Fibroblast of mammary gland (primary cell): ENCODE data around the gene RARRES2.
A peak's percentile ranks its signal among the peaks of the same experiment; 100 is the strongest.

ENCODE experiments used
- DNase-seq: peaks from one replicate; pipeline ENCODE4 v3.0.0-alpha.2; 2010; ENCODE audit warnings: low read depth
- H3K4me3 ChIP-seq: 2 replicates; pipeline ENCODE4 v1.5.1; 2011; ENCODE audit warnings: low read depth, mild to moderate bottlenecking, low read length, moderate library complexity; ENCODE audit not compliant: control insufficient read depth
- TF ChIP-seq, protein P1 (sequence below): conservative IDR thresholded peaks from 2 replicates; pipeline ENCODE4 v1.5.1; 2011; ENCODE audit warnings: low read depth, low read length, inconsistent platforms; ENCODE audit not compliant: control insufficient read depth, insufficient read depth

The RARRES2 gene

DNA sequence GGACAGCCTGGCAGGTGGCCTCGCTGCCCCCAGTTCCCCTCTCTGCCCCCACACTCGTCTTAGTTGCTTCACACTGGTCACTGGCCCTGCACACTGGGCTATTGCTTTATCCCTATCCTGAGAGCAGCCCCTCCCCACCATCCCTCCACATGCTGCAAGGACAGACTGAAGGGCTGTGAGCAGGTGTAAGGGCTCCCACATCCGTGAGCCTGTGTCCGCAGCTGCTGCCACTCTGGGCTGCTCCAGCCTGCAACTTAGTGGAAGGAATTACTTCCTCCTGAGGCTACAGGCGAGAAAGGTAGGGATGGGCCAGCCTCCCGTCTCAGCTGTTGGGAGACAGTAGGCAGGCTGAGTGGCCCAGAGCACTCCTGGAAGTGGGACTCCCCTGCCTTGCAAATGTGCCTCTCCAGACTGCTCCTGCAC, 3.8 kb downstream of the RARRES2 start:
- TF ChIP-seq, protein P1, sequence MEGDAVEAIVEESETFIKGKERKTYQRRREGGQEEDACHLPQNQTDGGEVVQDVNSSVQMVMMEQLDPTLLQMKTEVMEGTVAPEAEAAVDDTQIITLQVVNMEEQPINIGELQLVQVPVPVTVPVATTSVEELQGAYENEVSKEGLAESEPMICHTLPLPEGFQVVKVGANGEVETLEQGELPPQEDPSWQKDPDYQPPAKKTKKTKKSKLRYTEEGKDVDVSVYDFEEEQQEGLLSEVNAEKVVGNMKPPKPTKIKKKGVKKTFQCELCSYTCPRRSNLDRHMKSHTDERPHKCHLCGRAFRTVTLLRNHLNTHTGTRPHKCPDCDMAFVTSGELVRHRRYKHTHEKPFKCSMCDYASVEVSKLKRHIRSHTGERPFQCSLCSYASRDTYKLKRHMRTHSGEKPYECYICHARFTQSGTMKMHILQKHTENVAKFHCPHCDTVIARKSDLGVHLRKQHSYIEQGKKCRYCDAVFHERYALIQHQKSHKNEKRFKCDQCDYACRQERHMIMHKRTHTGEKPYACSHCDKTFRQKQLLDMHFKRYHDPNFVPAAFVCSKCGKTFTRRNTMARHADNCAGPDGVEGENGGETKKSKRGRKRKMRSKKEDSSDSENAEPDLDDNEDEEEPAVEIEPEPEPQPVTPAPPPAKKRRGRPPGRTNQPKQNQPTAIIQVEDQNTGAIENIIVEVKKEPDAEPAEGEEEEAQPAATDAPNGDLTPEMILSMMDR = no peak
- DNase-seq = no peak
- no peak overlapping the region for H3K4me3 ChIP-seq

DNA sequence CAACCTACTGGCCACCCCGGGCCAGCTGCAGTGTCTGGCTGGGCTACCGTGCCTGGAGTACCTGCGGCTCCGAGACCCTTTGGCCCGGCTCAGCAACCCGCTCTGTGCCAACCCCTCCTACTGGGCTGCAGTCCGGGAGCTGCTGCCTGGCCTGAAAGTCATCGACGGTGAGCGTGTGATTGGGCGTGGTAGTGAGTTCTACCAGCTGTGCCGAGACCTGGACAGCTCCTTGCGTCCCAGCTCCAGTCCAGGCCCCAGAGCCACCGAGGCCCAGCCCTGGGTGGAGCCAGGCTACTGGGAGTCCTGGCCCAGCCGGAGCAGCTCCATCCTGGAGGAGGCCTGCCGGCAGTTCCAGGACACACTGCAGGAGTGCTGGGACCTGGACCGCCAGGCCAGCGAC, 4.2 kb downstream of the RARRES2 start:
- no peak for DNase-seq
- TF ChIP-seq, protein P1 = no peak
- no peak overlapping the region for H3K4me3 ChIP-seq

DNA sequence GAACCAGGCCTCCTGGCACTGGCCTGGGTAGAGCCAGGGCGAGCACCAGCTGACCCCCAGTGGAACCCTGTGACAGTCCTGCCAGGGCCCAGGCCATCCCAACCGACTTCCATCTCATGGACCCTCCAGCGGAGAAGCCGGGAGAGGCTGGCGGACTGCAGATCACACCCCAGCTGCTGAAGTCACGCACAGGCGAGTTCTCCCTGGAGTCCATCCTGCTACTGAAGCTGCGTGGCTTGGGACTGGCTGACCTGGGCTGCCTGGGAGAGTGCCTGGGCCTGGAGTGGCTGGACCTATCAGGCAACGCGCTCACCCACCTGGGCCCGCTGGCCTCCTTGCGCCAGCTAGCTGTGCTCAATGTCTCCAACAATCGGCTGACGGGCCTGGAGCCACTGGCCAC, 4.7 kb downstream of the RARRES2 start:
- DNase-seq = no peak
- TF ChIP-seq, protein P1 = no peak
- no peak overlapping the region for H3K4me3 ChIP-seq

DNA sequence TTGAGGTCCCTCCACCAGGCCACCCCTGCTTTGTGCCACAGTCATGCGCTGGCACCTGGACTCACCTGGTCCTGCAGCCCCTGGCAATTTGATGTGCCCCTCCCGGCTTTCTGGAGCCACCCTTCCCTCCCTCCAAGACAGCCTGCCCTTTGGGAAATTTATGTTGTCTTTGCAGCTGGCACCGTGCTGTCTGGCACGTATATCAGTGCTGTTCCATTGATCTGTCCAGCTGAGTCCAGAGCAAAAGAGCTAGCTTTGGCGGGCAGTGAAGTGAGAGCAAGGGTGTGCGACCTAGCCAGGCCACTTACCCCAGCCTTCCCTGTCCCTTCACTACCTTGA, 5.7 kb downstream of the RARRES2 start:
- TF ChIP-seq, protein P1 = no peak
- H3K4me3 ChIP-seq = no peak overlapping the region
- no peak for DNase-seq

GRCh38 chr7:150335108-150335773, 6.2 kb downstream of the RARRES2 start:
- TF ChIP-seq, protein P1 = no peak
- DNase-seq = peak; percentile 66
- H3K4me3 ChIP-seq = no peak overlapping the region

DNA sequence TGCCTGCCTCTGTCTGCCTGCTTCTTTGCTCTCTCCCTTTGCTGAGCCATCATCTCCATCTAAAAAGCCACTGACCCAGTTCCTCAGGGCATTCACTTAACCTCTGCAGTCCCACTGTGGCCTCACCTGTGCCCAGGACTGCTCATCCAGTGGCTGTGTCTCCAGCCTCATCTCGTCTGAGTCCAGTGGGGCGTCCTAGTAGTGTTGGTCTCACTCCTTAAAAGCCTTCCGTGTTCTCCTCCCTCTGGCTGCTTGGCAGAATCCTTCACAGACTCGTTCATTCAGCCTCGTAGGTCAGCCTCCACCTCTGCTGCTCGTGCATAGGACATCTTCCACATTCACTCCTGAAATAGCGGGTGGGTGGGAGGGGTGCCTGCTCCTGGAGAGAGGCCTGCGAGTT, 7.3 kb downstream of the RARRES2 start:
- H3K4me3 ChIP-seq = no peak overlapping the region
- no peak for DNase-seq
- TF ChIP-seq, protein P1 = no peak

DNA sequence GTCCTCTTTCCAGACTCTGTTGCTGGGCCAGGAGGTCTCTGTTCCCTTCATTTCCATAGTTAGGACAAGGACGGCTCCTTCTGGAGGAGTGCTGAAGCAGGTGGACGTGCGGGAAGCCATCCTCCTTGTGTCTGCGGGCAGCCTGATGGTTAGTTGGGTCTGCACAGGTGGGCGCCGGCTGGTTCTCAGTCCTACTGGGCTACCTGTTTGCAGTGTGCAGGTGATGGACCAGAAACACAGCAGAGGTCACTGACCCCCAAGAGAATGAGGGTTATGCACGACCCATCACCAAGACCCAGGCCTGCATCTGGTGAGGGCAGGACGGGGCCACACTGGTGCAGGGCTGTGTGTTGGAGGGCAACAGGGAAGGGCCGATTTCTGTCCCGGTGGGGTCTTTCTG, 7.8 kb downstream of the RARRES2 start:
- TF ChIP-seq, protein P1 = no peak
- no peak for DNase-seq
- H3K4me3 ChIP-seq = no peak overlapping the region
